Measurements from ENCODE around the gene RNF207.

Gene RNF207

GRCh38 chr1:6174621-6175410 lies 31.1 kb upstream of the RNF207 start:
- no peak for DNase-seq (ENCODE audit: low read depth)

GRCh38 chr1:6175411-6175828 lies 30.5 kb upstream of the RNF207 start:
- DNase-seq (ENCODE audit: low read depth): no peak

GRCh38 chr1:6176779-6177178 lies 29.1 kb upstream of the RNF207 start:
- no peak for DNase-seq (ENCODE audit: low read depth)

- DNase-seq (ENCODE audit: low read depth): no peak
Observed at GRCh38 chr1:6177681-6178380, 28.1 kb upstream of the RNF207 start.

- DNase-seq (ENCODE audit: low read depth): no peak
Observed at GRCh38 chr1:6178751-6179563, 27.0 kb upstream of the RNF207 start.

GRCh38 chr1:6179564-6180175 lies 26.2 kb upstream of the RNF207 start:
- no peak for DNase-seq (ENCODE audit: low read depth)

- no peak for DNase-seq (ENCODE audit: low read depth)
Observed at GRCh38 chr1:6180268-6180706, 25.6 kb upstream of the RNF207 start, which contains the start of gene CHD5. Gene CHD5 (minus strand): TSS chr1:6180321. CDS start chr1:6180023, 298 bp downstream.

GRCh38 chr1:6180707-6181311 lies 25.1 kb upstream of the RNF207 start:
- no peak for DNase-seq (ENCODE audit: low read depth)

- no peak for DNase-seq (ENCODE audit: low read depth)
Observed at GRCh38 chr1:6181347-6181770, 24.6 kb upstream of the RNF207 start.

GRCh38 chr1:6183520-6183989 lies 22.4 kb upstream of the RNF207 start:
- no peak for DNase-seq (ENCODE audit: low read depth)

- no peak for DNase-seq (ENCODE audit: low read depth)
Observed at GRCh38 chr1:6184083-6184783, 21.7 kb upstream of the RNF207 start.

GRCh38 chr1:6185151-6185550 lies 20.8 kb upstream of the RNF207 start:
- DNase-seq (ENCODE audit: low read depth): no peak

GRCh38 chr1:6185635-6186382 lies 20.1 kb upstream of the RNF207 start:
- DNase-seq (ENCODE audit: low read depth): no peak

- DNase-seq (ENCODE audit: low read depth): no peak
Observed at GRCh38 chr1:6188466-6188865, 17.5 kb upstream of the RNF207 start.

GRCh38 chr1:6191968-6192367 lies 14.0 kb upstream of the RNF207 start:
- no peak for DNase-seq (ENCODE audit: low read depth)

- no peak for DNase-seq (ENCODE audit: low read depth)
Observed at GRCh38 chr1:6197746-6198427, 8.0 kb upstream of the RNF207 start.

- DNase-seq (ENCODE audit: low read depth): no peak
Observed at GRCh38 chr1:6198646-6199297, 7.1 kb upstream of the RNF207 start.

GRCh38 chr1:6199298-6200187 lies 6.4 kb upstream of the RNF207 start, which contains the start of gene RPL22:
Gene RPL22 (minus strand): TSS chr1:6199595. CDS start chr1:6199573, 22 bp downstream.
- DNase-seq (ENCODE audit: low read depth): peak; percentile 95

Measured in stimulated activated CD4-positive, alpha-beta T cell treated with anti-CD3 and anti-CD28 coated beads, Interleukin-2, amount 100 ng/mL, for 4 hours (primary cell).